ENCODE data around the gene CFAP92. TPM values are rescaled to one million over a fixed set of nuclear protein-coding genes. Genes with fewer than 3 reads are reported as not detected.

CFAP92 gene, protein sequence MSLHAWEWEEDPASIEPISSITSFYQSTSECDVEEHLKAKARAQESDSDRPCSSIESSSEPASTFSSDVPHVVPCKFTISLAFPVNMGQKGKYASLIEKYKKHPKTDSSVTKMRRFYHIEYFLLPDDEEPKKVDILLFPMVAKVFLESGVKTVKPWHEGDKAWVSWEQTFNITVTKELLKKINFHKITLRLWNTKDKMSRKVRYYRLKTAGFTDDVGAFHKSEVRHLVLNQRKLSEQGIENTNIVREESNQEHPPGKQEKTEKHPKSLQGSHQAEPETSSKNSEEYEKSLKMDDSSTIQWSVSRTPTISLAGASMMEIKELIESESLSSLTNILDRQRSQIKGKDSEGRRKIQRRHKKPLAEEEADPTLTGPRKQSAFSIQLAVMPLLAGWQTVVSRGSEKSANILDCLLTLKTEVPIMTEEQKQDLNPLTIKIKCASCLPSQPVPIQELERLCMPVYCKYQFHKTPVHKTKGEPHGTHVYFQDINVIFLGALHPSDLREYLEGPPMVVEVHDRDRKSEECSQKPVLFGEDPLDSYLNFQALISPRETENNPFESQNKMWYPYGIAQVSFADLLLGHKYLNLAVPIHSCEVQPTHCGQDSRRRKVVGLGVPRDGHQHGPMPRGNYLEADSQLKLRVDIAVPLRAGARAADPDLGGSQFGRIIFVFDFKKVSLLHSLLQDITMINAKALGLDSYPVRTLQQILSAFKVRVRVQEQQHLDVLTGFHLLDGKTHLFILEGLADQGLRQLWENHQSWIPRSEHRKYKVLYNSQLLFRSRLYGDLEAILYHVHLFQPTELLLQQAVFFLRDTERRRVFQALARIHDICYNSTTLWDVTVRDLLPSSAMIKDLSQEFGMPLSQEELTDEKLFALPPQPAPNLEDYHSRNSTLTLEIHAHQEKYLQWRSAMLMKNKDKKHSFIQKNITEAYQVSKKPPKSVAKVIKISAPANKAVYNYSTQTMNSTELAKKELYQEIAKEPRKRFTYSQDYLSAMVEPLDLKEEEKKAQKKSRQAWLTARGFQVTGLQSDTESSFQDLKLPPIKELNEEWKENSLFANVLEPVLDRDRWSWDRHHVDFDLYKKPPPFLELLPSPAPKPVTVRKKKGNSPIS
- total RNA-seq: 0.09 and 1.1 TPM in 2 replicates

DNA sequence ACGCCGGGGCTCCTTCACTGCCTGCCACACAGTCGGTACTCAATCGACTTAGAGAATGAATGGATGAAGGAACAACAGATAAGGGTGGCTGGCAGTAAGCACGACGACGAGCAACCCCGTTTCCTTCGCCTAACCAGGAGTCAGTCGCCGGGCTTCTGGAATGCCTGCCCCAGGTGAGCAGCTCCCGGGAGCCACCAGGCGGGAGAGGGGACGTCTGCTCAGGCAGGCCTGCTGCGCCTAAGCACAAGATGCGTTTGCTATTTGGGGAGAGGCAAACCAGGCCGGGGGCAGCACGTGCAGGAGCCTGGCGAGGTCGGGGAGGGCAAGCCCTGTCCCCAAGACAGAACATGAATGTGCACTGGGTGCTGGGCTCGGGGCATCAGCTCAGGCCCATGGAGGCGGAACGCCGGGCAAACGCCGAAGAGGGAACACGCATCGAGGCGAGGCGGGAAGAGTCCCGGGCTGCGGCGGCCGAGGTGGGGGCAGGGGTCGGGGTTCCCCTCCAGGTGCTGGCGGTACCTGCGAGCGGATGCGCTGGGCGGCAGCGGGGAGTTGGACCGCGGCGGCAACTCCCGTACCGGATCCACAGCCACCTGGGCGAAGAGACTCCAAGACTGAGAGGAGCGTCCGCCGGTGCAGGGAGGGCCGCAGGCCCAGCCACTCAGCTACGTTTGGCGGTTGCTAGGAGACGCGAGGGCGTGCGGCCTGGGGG is at the start of gene CFAP92:
CFAP92 (minus strand) TSS at position 616 of the 712 bp plus-strand sequence. CDS start 772 bp downstream, outside the sequence.

DNA sequence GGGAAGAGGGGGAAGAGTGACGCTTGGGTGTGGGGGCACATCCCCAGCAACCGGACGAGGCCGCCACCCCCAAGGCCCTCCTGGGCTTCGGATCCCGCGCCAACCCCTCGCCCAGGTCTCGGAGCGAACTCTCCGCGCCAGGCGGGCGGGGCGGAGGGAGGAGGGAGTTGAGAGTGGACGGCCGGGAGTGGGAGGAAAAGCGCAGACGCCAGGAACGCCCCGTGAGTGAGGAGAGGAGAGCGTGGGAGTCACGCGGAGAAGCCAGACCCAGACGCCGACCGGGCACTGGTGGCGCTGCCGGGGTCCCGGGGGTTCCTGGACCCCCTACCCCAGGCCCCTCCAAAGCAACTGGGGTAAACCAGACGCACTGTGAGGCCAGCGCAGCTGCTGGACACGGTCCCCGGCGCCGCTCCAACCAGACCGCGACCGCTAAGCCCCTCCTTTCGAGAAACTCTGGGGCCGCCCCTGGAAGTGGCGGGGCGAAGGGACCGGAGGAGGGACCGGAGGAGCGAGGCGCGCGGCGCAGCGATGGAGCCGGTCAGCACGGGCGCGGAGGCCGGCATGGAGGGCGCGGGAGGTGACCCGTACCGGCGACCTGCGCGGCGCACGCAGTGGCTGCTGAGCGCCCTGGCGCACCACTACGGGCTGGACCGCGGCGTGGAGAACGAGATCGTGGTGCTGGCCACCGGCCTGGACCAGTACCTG is 7.4 kb upstream of the CFAP92 start, which contains the start of gene EFCC1:
EFCC1 (plus strand) TSS at position 204 of the 705 bp plus-strand sequence; CDS start at position 529, 325 bp downstream.

DNA sequence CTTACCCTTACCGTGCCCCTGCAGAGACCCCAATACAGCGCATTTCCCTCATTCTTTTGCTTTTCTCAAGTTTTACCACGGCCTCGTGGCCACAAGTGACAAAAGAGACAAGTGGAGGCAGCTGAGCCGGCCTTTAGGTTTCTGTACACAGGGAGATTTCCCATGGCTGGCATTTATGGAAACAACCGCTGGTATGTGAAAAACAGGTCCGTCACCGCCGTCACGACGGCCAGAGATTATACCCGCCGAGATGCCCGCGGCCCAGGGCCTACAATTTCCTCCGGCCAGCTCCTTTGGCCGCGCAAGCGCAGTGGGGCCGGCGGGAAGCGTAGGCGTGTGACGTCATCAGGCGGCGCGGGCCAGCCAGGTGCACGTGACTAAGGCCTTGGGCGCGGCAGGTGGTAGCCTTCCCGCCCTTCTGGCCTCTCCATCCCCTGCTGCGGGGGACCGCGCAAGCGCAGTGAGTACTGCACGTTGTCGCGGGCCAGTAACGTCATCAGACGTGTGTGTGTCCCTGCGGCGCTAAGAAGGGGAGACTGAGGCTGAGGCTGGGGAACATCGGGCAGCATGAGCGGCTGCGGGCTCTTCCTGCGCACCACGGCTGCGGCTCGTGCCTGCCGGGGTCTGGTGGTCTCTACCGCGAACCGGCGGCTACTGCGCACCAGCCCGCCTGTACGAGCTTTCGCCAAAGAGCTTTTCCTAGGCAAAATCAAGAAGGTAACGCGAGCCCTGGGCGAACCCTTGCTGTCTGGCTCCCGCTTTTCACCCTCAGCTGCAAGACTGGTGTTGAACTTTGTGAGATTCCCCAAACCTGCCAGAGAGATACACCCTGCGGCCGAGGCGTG is 114.5 kb downstream of the CFAP92 start, which contains the start of gene ACAD9:
ACAD9 (plus strand) TSS at position 496 of the 845 bp plus-strand sequence; CDS start at position 568, 72 bp downstream.

Other genes with a start within 250 kb of the CFAP92 start
- 29.9 and 34.0 TPM in 2 replicates for gene ACAD9, start 114.5 kb downstream of the CFAP92 start, total RNA-seq
- gene EFCC1, start 7.2 kb upstream of the CFAP92 start, total RNA-seq: 4.8 TPM in 1 of 2 replicates, not detected in the other
- not detected in 2 replicates for gene GP9, start 66.7 kb upstream of the CFAP92 start, total RNA-seq
- gene RAB43, start 127.7 kb upstream of the CFAP92 start, total RNA-seq: 14.3 and 15.1 TPM in 2 replicates
- 31.6 and 31.7 TPM in 2 replicates for gene ISY1, start 167.0 kb upstream of the CFAP92 start, total RNA-seq
- gene CNBP, start 189.8 kb upstream of the CFAP92 start, total RNA-seq: 265 and 277 TPM in 2 replicates

Measured in smooth muscle cell of bladder (primary cell).